Measurements from ENCODE around the gene LAIR2. TPM values are rescaled to one million over a fixed set of nuclear protein-coding genes. Genes with fewer than 3 reads are reported as not detected.

Gene LAIR2
- total and polyA plus RNA-seq, 2 of the 13 experiments (the other 11 are each of a cell fraction or from before 2014, with no cell fraction given) = 1.3 to 1.9 TPM

DNA sequence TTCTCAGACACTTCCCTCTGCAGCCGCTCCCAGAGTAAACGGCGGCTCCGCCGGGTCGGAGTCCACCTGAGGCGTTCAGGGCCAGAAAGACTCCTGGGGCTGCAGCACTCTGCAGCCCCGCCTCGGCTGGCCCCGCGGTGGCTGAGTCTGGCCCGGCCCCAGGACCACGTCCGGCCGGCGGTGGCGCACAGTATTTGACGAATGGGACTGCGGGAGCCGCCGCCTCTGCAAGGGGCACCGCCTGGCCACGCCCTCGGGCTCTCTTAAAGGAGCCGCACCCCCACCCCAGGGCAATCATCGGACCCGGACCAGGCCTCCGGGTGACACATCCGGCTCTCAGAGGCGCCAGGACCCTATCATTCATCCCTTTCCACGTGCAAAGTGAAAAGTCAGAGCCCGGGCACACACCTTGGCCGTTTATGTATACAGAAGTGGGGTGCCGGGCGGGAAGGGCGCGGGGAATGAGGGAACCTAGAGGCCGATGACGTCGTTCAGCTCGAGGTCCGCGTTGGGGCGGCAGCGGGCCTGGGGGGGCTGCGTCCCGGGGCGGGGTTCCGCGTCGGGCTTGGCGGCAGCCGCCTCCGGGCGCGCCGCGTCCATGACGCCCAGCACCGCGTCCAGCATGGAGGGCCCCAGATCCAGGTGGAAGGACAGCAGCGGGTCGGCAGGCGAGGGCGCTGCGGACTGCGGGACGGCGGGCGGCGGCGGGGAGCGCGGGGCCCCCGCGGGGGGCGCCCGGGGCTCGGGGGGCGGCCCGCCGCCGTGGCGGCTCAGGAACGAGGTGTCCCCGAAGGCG, 37.8 kb upstream of the LAIR2 start (continued):
- TF ChIP-seq, protein P1, sequence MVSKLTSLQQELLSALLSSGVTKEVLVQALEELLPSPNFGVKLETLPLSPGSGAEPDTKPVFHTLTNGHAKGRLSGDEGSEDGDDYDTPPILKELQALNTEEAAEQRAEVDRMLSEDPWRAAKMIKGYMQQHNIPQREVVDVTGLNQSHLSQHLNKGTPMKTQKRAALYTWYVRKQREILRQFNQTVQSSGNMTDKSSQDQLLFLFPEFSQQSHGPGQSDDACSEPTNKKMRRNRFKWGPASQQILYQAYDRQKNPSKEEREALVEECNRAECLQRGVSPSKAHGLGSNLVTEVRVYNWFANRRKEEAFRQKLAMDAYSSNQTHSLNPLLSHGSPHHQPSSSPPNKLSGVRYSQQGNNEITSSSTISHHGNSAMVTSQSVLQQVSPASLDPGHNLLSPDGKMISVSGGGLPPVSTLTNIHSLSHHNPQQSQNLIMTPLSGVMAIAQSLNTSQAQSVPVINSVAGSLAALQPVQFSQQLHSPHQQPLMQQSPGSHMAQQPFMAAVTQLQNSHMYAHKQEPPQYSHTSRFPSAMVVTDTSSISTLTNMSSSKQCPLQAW (CRISPR knock-in tag; IDR thresholded peaks at IDR 0.05) = peak; percentile 50; the same call in 1 of the 2 replicates
- TF ChIP-seq ZNF749 (CRISPR knock-in tag; IDR thresholded peaks at IDR 0.05; ENCODE audit: borderline replicate concordance) (no peak), HNF4G (IDR thresholded peaks at IDR 0.05; ENCODE audit: borderline replicate concordance, low read depth, low read length) (peak; percentile 21; the same call in 1 of the 2 replicates), HNF4G (CRISPR knock-in tag; IDR thresholded peaks at IDR 0.05; ENCODE audit: borderline replicate concordance, low read depth) (no peak), ZNF746 (CRISPR knock-in tag; IDR thresholded peaks at IDR 0.05) (no peak; the same call in 1 of the 2 replicates), NFE2 (CRISPR knock-in tag; IDR thresholded peaks at IDR 0.05) (no peak), IRF2 (CRISPR knock-in tag; IDR thresholded peaks at IDR 0.05) (peak; percentile 25; the same call in 1 of the 2 replicates), YEATS4 (CRISPR knock-in tag; IDR thresholded peaks at IDR 0.05; ENCODE audit: borderline replicate concordance) (peak; percentile 76; the same call in 1 of the 2 replicates), SNAPC5 (CRISPR knock-in tag; IDR thresholded peaks at IDR 0.05; ENCODE audit: borderline replicate concordance) (peak; percentile 57; the same call in 1 of the 2 replicates), IKZF4 (CRISPR knock-in tag; IDR thresholded peaks at IDR 0.05; ENCODE audit: borderline replicate concordance, low read depth, not compliant biosample characterization) (no peak), ZSCAN9 (CRISPR knock-in tag; IDR thresholded peaks at IDR 0.05; ENCODE audit: borderline replicate concordance) (no peak), KDM4B (CRISPR knock-in tag; IDR thresholded peaks at IDR 0.05) (0 out of 2 replicates have a peak, but pooled peaks have one; percentile 17), ZNF607 (CRISPR knock-in tag; IDR thresholded peaks at IDR 0.05; ENCODE audit: borderline replicate concordance) (0 out of 2 replicates have a peak, but pooled peaks have one; percentile 72), ZBTB1 (CRISPR knock-in tag; IDR thresholded peaks at IDR 0.05; ENCODE audit: borderline replicate concordance) (no peak), ZNF329 (CRISPR knock-in tag; IDR thresholded peaks at IDR 0.05; ENCODE audit: low read depth) (no peak)
- TF ChIP-seq, protein P2, sequence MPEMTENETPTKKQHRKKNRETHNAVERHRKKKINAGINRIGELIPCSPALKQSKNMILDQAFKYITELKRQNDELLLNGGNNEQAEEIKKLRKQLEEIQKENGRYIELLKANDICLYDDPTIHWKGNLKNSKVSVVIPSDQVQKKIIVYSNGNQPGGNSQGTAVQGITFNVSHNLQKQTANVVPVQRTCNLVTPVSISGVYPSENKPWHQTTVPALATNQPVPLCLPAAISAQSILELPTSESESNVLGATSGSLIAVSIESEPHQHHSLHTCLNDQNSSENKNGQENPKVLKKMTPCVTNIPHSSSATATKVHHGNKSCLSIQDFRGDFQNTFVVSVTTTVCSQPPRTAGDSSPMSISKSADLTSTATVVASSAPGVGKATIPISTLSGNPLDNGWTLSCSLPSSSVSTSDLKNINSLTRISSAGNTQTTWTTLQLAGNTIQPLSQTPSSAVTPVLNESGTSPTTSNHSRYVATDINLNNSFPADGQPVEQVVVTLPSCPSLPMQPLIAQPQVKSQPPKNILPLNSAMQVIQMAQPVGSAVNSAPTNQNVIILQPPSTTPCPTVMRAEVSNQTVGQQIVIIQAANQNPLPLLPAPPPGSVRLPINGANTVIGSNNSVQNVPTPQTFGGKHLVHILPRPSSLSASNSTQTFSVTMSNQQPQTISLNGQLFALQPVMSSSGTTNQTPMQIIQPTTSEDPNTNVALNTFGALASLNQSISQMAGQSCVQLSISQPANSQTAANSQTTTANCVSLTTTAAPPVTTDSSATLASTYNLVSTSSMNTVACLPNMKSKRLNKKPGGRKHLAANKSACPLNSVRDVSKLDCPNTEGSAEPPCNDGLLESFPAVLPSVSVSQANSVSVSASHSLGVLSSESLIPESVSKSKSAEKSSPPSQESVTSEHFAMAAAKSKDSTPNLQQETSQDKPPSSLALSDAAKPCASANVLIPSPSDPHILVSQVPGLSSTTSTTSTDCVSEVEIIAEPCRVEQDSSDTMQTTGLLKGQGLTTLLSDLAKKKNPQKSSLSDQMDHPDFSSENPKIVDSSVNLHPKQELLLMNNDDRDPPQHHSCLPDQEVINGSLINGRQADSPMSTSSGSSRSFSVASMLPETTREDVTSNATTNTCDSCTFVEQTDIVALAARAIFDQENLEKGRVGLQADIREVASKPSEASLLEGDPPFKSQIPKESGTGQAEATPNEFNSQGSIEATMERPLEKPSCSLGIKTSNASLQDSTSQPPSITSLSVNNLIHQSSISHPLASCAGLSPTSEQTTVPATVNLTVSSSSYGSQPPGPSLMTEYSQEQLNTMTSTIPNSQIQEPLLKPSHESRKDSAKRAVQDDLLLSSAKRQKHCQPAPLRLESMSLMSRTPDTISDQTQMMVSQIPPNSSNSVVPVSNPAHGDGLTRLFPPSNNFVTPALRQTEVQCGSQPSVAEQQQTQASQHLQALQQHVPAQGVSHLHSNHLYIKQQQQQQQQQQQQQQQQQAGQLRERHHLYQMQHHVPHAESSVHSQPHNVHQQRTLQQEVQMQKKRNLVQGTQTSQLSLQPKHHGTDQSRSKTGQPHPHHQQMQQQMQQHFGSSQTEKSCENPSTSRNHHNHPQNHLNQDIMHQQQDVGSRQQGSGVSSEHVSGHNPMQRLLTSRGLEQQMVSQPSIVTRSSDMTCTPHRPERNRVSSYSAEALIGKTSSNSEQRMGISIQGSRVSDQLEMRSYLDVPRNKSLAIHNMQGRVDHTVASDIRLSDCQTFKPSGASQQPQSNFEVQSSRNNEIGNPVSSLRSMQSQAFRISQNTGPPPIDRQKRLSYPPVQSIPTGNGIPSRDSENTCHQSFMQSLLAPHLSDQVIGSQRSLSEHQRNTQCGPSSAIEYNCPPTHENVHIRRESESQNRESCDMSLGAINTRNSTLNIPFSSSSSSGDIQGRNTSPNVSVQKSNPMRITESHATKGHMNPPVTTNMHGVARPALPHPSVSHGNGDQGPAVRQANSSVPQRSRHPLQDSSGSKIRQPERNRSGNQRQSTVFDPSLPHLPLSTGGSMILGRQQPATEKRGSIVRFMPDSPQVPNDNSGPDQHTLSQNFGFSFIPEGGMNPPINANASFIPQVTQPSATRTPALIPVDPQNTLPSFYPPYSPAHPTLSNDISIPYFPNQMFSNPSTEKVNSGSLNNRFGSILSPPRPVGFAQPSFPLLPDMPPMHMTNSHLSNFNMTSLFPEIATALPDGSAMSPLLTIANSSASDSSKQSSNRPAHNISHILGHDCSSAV (CRISPR knock-in tag; IDR thresholded peaks at IDR 0.05; ENCODE audit: borderline replicate concordance) = no peak
- TF ChIP-seq, protein P3, sequence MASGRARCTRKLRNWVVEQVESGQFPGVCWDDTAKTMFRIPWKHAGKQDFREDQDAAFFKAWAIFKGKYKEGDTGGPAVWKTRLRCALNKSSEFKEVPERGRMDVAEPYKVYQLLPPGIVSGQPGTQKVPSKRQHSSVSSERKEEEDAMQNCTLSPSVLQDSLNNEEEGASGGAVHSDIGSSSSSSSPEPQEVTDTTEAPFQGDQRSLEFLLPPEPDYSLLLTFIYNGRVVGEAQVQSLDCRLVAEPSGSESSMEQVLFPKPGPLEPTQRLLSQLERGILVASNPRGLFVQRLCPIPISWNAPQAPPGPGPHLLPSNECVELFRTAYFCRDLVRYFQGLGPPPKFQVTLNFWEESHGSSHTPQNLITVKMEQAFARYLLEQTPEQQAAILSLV (CRISPR knock-in tag; IDR thresholded peaks at IDR 0.05; ENCODE audit: borderline replicate concordance) = no peak
